K562 (cell line): ENCODE measurements around the gene LTA. TPM values are rescaled to one million over a fixed set of nuclear protein-coding genes. Genes with fewer than 3 reads are reported as not detected.

Experiments
- SAP30 ChIP-seq: fragments of 200-600 bp; sonication (generic); IDR thresholded peaks from 2 replicates; pipeline ENCODE4 v1.6.1; 2012; ENCODE audit warnings: borderline replicate concordance, low read depth, mild to moderate bottlenecking, moderate library complexity, low read length, control low read depth, inconsistent platforms; ENCODE audit not compliant: insufficient read depth, poor library complexity, severe bottlenecking
- TBL1XR1 ChIP-seq, 2 experiments: IDR thresholded peaks; 2 replicates each; pipeline ENCODE4 v1.6.1; 2012; ENCODE audit warnings: improper control_type of control experiment in 2 of 2, low read length in 2 of 2, mild to moderate bottlenecking in 1 of 2
- XRCC5 ChIP-seq: fragments of 200-400 bp; formaldehyde crosslinking; IDR thresholded peaks from 2 replicates; pipeline ENCODE4 v1.6.1; 2017; ENCODE audit warnings: low read depth, mild to moderate bottlenecking, low read length
- polyA plus RNA-seq, 8 experiments: library from polyadenylated mRNA; depleted of rRNA in 4 of 8; stranded (reverse) in 5 of 8; unstranded in 3 of 8; fragments of >200 nt; fragmentation: Nextera tagmentation in 2 of 8; fragmentation: Illumina TruSeq in 1 of 8; extraction: Ambion mirVana in 2 of 8; extraction: Trizol in 1 of 8; gene quantifications; 2 replicates each; pipeline versions ENCODE4 v1.2.1 to v1.2.3, GENCODE V29; 2011 to 2014; ENCODE audit warnings: inconsistent platforms in 1 of 8, missing spikeins in 1 of 8
- total RNA-seq, 7 experiments: library from RNA; depleted of rRNA in 6 of 7; stranded (reverse); fragments of >200 nt in 6 of 7; fragmentation: Illumina TruSeq in 2 of 7; extraction: Trizol in 2 of 7; gene quantifications; 2 replicates each; pipeline versions ENCODE4 v1.2.1 to v1.2.3, GENCODE V29; 2011 to 2021; ENCODE audit warnings: low replicate concordance in 1 of 7
- TF ChIP-seq, protein P1 (sequence below), 2 experiments: fragments of 450-650 bp in 1 of 2; sonication (generic) in 1 of 2; formaldehyde crosslinking in 1 of 2; IDR thresholded peaks; 2 replicates each; pipeline versions ENCODE4 v1.7.1 to v1.9.0; 2016 to 2022; ENCODE audit warnings: inconsistent platforms in 1 of 2, mild to moderate bottlenecking in 1 of 2, missing genetic modification reagents in 1 of 2
- TF ChIP-seq, protein P2 (sequence below): IDR thresholded peaks from 2 replicates; pipeline ENCODE4 v1.6.1; 2016; ENCODE audit warnings: missing genetic modification characterization, missing compliant biosample characterization
- TF ChIP-seq, protein P3 (sequence below): sonication (generic); IDR thresholded peaks from 2 replicates; pipeline ENCODE4 v1.6.1; 2016
- TF ChIP-seq, protein P4 (sequence below): fragments of 450-650 bp; IDR thresholded peaks from 2 replicates; pipeline ENCODE4 v1.7.0; 2016; ENCODE audit warnings: borderline replicate concordance

LTA gene
- total and polyA plus RNA-seq, 9 of the 15 experiments (the other 6 are each of a cell fraction or from before 2014, with no cell fraction given): 0.80 TPM; not detected in 8

DNA sequence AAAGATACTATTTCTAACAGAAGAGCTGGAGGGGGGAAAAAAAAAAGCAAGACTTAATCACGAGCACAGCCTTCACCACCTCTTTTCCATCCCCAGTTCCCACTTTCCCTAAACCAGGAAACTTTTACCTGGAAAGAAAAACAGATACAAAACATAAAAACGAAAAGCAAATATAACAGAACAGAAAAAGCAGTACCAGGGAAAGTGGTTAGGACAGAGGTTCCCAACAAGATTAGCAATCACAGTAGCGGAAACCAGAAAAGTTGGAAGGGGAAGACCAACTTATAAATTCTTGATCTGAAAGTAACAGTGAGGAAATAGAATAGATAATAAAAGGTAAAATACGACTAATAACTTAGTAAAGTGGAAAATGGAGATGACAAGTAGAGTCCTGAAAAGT is 31.4 kb upstream of the LTA start (continued):
- TF ChIP-seq, protein P1, sequence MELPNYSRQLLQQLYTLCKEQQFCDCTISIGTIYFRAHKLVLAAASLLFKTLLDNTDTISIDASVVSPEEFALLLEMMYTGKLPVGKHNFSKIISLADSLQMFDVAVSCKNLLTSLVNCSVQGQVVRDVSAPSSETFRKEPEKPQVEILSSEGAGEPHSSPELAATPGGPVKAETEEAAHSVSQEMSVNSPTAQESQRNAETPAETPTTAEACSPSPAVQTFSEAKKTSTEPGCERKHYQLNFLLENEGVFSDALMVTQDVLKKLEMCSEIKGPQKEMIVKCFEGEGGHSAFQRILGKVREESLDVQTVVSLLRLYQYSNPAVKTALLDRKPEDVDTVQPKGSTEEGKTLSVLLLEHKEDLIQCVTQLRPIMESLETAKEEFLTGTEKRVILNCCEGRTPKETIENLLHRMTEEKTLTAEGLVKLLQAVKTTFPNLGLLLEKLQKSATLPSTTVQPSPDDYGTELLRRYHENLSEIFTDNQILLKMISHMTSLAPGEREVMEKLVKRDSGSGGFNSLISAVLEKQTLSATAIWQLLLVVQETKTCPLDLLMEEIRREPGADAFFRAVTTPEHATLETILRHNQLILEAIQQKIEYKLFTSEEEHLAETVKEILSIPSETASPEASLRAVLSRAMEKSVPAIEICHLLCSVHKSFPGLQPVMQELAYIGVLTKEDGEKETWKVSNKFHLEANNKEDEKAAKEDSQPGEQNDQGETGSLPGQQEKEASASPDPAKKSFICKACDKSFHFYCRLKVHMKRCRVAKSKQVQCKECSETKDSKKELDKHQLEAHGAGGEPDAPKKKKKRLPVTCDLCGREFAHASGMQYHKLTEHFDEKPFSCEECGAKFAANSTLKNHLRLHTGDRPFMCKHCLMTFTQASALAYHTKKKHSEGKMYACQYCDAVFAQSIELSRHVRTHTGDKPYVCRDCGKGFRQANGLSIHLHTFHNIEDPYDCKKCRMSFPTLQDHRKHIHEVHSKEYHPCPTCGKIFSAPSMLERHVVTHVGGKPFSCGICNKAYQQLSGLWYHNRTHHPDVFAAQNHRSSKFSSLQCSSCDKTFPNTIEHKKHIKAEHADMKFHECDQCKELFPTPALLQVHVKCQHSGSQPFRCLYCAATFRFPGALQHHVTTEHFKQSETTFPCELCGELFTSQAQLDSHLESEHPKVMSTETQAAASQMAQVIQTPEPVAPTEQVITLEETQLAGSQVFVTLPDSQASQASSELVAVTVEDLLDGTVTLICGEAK (IDR thresholded peaks at IDR 0.05): peak; percentile 59; the same call in 1 of the 2 replicates
- TF ChIP-seq, protein P1 (CRISPR knock-in tag; IDR thresholded peaks at IDR 0.05): no peak
- TF ChIP-seq XRCC5 (no peak), SAP30 (peak; percentile 21), TBL1XR1 (IDR thresholded peaks at IDR 0.05; ENCODE audit: low read length in 2 of 2) (no peak)
- TF ChIP-seq, protein P2, sequence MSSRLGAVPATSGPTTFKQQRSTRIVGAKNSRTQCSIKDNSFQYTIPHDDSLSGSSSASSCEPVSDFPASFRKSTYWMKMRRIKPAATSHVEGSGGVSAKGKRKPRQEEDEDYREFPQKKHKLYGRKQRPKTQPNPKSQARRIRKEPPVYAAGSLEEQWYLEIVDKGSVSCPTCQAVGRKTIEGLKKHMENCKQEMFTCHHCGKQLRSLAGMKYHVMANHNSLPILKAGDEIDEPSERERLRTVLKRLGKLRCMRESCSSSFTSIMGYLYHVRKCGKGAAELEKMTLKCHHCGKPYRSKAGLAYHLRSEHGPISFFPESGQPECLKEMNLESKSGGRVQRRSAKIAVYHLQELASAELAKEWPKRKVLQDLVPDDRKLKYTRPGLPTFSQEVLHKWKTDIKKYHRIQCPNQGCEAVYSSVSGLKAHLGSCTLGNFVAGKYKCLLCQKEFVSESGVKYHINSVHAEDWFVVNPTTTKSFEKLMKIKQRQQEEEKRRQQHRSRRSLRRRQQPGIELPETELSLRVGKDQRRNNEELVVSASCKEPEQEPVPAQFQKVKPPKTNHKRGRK (tag): peak; percentile 65; the same call in 1 of the 2 replicates
- TF ChIP-seq, protein P3, sequence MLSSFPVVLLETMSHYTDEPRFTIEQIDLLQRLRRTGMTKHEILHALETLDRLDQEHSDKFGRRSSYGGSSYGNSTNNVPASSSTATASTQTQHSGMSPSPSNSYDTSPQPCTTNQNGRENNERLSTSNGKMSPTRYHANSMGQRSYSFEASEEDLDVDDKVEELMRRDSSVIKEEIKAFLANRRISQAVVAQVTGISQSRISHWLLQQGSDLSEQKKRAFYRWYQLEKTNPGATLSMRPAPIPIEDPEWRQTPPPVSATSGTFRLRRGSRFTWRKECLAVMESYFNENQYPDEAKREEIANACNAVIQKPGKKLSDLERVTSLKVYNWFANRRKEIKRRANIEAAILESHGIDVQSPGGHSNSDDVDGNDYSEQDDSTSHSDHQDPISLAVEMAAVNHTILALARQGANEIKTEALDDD: 0 out of 2 replicates have a peak, but pooled peaks have one; percentile 1
- TF ChIP-seq, protein P4, sequence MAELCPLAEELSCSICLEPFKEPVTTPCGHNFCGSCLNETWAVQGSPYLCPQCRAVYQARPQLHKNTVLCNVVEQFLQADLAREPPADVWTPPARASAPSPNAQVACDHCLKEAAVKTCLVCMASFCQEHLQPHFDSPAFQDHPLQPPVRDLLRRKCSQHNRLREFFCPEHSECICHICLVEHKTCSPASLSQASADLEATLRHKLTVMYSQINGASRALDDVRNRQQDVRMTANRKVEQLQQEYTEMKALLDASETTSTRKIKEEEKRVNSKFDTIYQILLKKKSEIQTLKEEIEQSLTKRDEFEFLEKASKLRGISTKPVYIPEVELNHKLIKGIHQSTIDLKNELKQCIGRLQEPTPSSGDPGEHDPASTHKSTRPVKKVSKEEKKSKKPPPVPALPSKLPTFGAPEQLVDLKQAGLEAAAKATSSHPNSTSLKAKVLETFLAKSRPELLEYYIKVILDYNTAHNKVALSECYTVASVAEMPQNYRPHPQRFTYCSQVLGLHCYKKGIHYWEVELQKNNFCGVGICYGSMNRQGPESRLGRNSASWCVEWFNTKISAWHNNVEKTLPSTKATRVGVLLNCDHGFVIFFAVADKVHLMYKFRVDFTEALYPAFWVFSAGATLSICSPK: peak; percentile 91; the same call in 1 of the 2 replicates
- TF ChIP-seq, all 486 proteins: peak for 12
